AG08395 (cell line): ENCODE results near the gene PPP1R1B.

ENCODE experiments used
- DNase-seq: peaks from one replicate; pipeline ENCODE4 v3.0.0; 2012; ENCODE audit warnings: mixed read lengths, low spot score

Gene PPP1R1B

GRCh38 chr17:39684369-39685192, 57.8 kb downstream of the PPP1R1B start:
- DNase-seq: no peak
